CD4-positive, alpha-beta T cell treated with Interleukin-17A for 1 hour (primary cell): ENCODE data around the gene SLC25A24.
"Not testable (repeated sequence)": the region's sequence is repeated elsewhere in the genome, so short reads cannot be mapped to it uniquely, and the experiment has no call there.

Experiments
- DNase-seq: peaks from one replicate; pipeline ENCODE4 v3.0.0-alpha.2; 2020

Gene SLC25A24

DNA sequence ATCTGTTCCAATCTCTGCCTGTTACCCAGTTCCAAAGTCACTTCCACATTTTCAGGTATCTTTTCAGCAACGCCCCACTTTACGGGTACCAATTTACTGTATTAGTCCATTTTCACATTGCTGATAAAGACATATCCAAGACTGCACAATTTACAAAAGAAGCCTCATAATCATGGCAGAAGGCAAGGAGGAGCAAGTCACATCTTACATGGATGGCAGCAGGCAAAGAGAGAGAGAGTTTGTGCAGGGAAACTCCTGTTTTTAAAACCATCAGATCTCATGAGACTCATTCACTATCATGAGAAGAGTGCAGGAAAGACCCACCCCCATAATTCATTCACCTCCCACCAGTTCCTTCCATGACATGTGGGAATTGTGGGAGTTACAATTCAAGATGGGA, 67.0 kb downstream of the SLC25A24 start:
- not testable (repeated sequence) for DNase-seq

DNA sequence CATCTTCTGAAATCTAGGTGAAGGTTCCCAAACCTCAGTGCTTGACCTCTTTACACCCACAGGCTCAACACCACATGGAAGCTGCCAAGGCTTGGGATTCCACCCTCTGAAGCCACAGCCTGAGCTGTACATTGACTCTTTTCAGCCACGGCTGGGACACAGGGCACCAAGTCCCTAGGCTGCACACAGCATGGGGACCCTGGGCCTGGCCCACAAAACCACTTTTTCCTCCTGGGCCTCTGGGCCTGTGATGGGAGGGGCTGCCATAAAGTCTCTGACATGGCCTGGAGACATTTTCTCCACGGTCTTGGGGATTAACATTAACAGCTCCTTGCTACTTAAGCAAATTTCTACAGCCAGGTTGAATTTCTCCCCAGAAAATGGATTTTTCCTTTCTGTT, 67.8 kb downstream of the SLC25A24 start:
- not testable (repeated sequence) for DNase-seq

DNA sequence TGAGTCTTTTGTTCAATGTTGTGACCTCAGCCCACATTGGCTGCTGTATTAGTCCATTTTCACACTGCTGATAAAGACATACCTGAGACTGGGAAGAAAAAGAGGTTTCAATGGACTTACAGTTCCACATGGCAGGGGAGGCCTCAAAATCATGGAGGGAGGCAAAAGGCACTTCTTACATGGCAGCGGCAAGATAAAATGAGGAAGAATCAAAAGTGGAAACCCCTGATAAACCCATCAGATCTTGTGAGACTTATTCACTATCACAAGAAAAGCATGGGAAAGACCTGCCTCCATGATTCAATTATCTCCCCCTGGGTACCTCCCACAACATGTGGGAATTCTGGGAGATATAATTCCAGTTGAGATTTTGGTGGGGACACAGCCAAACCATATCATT, 68.9 kb downstream of the SLC25A24 start:
- not testable (repeated sequence) for DNase-seq

DNA sequence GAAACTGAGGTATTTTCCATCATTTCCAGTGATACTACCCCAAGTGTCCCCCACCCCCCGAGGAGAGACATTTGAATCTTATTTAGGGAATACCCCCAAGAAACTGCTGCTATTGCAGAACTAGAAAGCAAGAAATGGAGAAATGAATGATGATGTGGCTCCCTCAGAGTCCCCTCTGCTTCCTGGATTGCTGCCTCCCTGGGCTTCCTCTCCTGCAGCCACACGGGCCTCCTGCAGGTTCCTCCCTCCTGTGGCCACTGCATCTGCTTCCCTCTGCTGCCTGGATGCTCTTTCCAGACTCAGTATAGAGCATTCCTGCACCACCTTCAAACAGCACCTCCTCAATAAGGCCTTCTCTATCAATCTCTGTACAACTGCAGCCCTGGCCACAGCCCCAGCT, 69.3 kb downstream of the SLC25A24 start:
- DNase-seq: no peak

DNA sequence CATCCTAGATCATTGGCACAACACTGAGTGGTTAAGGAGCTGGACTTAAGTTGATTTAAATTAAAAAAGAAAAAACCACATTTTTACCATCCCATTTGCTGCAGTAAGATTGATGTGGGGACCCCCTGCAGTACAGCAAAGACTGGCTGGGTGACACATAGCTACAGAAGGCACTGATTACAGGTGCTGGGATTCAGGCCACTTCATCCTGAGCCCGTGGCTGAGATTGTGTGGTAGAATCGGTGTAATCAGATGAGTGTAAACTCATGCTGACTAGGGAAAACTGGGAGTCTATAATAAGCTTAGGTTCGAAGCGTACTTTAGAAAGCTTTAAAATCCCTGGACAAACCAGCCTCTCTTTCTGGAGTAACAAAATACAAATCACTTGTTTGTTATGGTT, 70.1 kb downstream of the SLC25A24 start:
- no peak for DNase-seq

DNA sequence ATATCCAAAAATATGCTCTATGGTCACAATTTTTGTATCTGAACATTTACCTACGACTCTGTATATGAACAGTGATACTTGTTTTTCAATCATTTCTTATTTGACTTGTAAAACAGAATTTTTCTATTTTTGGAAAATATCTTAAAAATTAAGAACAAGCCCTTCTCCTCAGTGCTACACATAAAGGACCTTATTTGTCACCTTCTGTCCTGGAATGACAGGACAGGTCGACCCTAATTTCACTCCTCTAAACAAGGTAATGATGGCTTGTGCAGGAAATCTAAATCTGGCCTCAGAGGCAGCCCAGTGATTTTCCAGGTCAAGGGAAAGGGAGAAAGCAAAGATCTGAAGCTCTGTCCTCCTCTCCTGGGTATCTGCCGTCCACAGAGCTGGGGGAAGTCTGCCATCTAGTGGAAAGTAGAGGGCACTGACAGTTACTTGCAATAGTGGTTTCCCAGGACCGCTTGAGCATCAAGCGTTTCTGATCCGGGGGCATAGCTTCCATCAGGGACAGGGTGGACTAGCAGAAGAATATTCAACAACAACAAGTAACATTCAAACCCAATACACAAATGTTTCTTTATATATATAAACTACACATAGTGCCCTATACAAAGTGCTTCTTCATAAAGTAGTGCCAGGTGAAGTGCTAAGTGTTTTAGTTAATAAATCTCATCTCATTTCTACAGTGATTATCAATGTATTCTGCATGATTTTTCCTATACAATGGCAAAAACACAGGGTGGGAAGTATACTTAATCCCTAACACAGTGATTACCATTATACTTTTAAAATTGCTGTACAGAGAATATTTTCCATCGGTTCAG, 74.6 kb downstream of the SLC25A24 start:
- peak; percentile 80 for DNase-seq

DNA sequence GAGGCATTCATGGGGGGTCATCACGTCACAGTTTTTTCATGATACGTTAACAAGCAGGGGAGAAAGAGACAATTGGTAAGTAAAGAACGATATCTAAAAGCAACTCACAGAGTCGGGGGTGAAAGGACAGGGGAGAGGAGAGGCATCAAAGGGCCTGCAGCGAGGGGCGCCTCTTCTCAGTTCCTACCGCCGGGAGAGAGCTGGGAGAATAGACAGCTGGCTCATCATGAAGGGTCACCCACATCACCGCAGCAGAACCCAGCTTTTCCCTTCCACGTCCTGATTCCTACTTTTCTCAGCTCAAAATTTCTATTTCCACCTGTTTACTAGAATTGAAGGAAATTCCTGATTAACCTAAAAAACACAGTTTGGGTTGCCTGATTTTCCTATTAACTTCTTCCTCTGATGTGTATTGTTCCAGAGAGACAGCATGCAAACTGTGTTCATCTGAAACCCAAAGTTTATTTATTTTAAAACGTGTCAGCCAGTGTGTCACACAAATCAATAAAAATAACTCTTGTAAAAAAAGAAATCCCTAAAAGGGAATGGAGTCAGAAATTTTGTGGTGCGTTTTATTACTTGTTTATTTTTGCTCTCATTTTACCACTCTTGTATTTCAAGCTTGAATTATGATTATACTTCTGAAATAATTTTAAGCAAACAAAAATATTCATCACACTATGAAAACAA, 75.4 kb downstream of the SLC25A24 start:
- no peak for DNase-seq

DNA sequence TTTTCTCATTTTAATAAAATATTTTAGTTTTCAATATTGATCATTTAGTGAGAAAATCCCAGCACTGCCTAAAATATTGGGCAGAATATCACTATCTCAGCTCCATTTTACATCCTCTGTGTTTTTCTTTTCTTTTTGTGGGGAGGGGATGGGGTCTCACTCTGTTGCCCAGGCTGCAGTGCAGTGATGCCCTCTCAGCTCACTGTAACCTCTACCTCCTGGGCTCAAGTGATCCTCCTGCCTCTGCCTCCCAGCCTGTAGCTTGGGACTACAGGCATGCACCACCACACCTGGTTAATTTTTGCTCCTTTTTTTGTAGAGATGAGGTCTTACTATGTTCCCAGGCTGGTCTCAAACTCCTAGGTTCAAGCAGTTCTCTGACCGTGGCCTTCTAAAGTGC, 76.1 kb downstream of the SLC25A24 start:
- DNase-seq: no peak

DNA sequence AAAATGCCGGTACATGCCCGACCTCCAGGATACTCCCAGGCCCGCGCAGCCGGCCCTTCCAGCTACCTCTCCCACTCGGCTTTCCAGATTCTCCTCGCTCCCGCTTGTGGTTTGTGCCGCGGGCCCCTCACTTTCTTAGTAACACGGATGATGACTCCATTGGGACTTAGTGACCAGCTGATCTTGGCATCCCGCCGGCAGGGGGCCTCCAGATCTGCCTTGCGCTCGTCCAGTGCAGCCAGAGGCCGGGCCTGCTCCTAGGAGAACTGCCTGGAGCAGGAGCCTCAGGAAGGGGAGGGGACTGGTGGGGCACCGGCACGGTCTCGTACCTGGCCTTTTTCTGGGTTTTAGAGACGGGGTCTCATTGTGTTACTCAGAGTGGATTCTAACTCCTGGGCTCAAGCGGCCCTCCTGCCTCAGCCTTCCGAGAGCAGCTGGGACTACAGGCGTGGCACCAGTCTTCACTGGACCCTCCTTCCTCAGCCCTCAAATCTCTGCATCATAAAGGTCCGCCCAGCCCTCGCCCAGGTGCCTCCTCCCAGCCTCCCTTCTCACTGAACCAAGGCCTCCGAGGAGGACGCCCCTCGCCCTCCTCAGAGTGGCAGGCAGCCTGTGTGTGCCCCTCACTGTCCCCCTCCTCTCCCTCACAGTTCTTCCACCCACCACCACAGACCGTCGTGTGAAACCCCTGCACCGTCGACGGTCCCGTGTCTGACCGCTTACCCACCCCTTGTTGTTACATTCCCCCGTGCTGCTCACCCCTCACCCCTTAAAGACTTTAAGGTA, 78.6 kb downstream of the SLC25A24 start:
- DNase-seq: no peak

DNA sequence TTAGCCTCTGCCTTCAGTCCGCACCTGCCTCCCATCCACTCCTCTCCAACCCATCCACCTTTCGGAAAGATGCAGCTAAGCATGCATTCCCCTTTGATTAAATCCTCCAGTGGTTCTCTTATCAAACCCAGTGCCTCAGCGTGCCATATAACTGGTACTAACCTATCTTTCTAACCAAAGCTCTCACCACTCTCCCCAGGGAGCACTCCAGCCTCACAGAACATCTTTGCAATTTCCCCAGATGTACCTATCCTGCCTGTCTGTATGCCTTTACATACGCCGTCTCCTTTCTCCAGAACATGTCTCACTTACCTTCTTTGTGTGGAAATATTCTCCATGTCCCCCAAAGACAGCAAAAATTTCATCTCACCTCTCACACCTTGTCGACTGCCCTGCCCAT, 80.0 kb downstream of the SLC25A24 start:
- no peak for DNase-seq

DNA sequence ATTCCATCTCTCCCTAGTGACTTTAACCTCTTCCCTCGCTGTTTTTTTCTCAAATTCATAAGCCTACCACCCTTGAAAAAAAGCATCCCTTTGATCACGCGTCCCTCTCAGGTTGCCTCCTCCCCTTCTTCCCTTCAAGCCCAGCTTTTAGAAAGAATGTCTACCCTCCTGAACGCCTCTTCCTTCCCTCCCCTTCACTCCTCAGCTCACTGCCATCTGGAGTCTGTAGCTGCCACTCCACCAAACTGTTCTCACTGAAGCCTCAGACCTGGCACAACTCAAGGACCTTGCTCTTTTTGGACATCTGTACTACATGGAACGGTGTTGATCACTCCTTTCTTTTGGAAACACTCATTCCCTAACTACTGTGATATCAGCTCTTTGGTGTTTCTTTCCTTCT, 80.6 kb downstream of the SLC25A24 start:
- DNase-seq: no peak

DNA sequence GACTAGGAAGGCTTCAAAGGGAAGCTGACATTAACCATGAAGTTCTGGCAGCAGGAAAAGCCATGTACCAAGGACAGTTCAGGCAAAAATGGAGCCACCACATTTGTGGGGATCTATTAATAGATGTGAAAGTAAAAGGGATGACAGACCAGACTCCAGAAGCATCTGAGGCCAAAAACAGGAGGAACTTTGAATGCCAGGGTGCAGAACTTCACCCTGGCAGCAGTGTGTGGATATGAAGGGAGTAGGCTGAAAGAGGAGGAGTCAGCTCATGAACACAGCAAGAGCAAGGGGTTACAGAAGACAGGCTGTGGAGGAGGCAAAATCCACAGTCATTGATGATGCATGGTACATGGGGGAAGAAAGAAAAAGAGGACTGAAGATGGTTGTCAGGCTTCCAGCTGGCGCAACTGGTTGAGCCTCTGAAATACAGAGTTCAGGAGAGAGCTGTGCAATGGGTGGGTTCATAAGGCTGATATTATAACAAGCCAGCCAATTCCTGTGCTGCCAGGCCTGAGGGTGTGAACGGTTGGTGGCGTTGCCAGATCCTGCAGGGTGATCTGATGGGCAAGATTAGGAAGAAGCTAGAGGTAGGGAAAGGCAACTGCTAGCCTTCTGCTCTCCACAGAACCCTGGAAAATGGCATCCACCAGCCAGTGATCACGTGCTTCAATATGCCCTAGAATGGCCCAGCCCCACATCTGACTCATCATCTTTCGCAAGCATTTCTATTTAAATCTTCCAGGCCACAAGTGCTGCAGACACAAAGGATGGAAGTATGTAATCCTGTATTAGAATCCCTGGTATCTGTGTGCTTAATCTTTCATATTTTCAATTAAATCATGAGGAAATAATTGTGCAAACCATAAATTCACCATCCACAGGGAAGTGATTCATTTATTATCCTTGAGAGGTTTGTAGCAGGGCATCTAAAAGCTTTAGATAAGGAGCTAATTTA, 81.9 kb downstream of the SLC25A24 start:
- no peak for DNase-seq

DNA sequence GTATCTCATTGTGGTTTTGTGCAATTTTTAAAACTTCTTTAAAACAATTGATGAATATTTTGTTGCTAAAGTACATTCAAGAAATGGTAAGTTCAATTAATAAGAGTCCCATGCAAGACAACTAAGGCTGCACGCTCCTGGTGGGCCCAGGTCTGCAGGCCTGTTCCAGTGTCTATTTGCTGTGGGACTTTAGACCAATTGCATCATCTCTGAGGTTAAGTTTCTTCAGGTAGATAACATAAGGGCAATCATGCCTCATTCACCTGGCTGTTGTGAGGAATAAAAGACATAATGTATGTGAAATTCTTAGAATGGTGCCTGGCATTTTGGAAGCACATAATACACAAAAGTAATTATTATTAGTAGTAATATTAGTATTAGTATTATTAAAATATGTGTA, 82.9 kb downstream of the SLC25A24 start:
- no peak for DNase-seq

DNA sequence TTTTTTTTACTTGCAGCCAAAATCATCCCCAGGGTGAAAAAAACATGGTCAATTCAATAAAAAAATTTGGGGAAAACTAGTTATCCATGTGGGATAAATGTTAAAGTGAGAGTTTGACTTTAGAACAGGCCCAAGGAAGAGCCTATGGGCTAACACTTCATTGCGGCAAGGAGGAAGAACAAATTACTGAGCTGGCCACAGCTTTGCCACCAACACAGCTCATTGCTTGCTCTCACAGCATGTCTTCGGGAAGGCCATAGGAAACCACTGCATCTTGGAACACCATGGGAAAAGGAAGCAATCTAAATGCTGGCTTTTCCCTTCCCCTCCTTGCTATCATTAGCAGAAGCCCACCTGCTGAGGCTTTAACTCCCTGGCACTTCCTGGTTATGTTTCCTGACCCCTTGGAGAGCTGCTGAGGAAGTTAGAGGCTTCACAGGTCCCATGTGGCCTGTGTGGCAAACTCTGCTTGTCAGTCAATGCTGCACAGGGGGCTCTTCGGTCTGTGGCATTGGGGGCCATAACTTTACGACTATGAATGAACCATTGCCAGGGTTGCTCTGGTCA, 86.0 kb downstream of the SLC25A24 start:
- no peak for DNase-seq

DNA sequence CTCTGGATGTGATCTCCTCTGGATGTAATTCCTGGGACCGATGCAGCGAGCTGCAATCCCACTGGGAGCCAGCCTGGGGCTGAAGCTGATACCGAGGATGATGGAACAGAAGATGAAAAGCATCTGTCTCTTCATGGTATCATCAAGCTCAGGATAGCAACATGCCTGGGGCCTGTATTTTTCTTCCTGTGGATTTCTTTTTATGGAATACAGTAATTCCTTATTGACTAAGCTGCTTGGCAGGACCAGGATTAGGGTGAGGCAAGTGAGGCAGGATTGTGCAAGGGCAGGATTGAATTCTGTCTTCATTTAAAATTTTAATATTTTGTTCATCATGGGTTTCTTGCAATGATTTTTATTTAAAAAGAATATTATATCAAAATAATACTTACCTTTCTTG, 86.6 kb downstream of the SLC25A24 start:
- no peak for DNase-seq

DNA sequence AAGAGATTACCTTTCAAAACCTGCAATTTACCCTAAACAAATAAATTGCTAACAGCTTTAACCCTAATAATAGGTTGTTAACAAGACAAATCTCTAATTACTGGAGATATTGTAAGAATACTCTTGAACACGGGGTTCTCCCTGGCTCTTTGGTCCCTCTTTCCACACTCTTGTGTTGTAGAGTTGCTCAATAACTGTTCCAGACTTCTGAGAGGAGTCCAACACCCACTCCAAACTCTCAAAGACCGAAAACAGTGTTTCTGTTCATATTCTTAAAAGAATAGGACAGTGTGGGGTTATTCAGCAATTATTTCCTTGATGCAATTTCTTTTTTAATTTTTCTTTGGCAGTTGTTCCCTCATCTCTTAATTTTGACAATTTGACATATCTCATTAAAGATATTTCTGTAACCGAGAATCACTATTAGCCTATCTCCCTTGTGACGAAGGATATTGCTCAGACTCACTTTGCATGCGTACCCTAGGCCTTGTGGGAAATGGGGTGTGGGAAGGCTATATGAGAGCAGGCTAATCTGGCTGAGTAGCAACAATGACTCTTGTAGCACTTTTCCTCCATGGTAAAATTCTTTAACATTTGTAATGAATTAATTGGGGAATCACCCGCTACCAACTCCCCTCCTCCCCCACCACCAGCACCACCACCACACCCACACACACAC, 90.7 kb downstream of the SLC25A24 start:
- DNase-seq: no peak

DNA sequence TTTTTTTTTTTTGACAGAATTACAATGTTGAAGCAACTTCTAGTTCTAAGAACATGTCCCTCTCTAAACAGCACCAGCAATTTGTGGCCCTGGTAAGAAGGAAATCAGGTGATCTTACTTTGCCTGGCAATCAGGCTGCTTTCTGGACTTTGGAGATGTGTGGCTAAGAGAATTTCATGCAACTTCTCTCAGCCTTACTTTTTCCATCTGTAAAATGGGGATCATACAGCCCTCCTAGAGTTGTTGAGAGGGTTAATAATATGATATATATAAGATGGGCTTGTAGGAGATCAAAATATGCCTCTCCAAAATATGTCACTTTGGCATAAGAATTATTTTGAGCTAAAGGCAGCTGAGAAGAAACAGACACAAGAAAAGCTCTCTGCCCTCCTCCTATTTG, 92.0 kb downstream of the SLC25A24 start:
- DNase-seq: no peak

DNA sequence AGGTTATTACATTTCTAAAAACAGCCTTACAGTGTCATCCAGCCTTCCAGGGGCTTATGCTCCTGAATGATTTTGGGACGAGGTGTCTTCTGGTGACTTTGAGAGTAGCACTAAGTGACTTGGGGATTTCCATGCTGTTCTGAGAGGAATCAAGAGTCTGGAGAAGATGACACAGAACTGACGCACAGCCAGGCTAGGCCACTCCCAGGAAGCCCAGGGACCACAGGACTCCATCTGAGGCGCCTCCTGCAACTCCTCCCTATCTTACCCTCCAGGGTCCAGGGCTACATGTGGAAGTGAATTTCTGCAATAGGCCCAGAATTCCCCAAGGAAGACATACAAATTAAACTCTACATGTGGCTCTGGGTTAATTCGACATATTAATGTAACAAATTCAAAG, 92.5 kb downstream of the SLC25A24 start:
- peak; percentile 36 for DNase-seq

DNA sequence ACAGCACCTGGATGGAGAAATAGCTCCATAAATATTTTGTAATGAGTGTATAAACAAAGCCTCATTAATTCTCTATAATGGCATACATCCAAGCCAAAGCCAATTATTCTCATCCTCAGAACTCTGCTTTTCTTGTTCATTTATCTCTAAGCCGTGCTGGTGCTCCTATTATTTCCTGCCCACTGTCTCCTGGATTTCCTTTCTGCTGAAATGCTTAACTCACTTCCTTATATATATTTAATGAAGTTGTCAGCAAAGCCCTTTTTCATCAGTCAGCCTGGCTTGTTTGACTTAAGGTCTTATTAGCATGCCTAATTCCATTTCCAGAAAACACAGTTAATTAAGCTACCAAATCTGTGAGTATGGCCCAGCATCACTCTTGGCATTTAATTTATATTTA, 93.4 kb downstream of the SLC25A24 start:
- no peak for DNase-seq

DNA sequence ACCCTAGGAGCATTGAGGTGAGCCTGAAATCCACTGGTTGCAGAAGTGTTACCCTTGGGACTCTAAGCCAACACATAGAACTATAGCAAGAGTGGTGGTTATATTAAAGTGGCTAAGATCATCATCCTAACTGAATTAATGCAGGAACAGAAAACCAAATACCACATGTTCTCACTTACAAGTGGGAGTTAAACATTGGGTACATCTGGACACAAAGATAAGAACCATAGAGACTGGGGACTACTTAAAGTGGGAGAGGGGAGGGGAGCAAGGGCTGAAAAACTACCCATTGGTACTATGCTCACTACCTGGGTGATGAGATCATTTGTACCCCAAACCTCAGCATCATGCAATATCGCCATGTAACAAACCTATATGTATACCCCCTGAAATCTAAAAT, 100.0 kb downstream of the SLC25A24 start:
- DNase-seq: no peak

DNA sequence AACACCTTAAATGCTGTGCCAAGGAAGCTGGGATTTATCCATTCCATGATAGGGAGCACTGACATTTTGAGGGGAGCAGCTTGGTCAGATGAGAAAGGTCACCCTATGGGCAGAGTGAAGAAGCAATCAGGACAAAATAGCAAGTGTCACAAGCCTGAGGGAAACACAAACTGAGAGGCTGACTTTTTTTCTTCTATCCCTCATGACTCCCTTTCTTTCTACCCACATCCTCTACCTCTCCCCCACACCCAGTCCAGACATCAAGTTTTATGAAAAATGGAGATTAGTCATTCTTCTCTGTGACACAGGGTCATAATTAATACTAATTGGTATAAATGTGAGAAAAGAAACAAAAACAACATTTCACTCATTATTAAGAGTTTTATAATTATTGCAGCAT, 103.1 kb downstream of the SLC25A24 start:
- DNase-seq: no peak

DNA sequence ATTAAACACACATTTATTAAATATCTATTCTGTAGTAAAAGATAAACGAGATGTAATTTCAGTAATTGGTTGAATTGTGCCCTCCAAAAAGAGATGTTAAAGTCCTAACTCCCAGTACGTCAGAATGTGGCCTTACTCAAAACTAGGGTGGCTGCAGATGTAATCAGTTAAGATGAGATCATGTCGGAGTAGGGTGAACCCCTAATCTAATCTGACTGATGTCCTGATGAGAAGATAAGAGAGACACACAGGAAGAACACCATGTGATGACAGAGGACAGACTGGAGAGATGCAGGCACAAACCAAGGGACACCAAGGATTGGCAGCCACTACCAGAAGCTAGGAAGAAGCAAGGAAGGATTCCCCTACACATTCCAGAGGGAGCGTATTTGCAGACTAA, 104.1 kb downstream of the SLC25A24 start:
- no peak for DNase-seq
